Mammary epithelial cell (primary cell): Measurements from ENCODE around the gene RNF208.

Experiments used
- EZH2 ChIP-seq: IDR thresholded peaks from 2 replicates; pipeline ENCODE4 v1.6.1; 2012; ENCODE audit warnings: low read length, inconsistent platforms, borderline replicate concordance
- TF ChIP-seq, protein P1 (sequence below), 2 donors: IDR thresholded peaks in 1 of 2; conservative IDR thresholded peaks in 1 of 2; 2 replicates each; pipeline ENCODE4 v1.5.1; 2011 to 2012; ENCODE audit warnings: inconsistent platforms in 2 of 2, low read length in 2 of 2, mild to moderate bottlenecking in 2 of 2, control low read depth in 1 of 2, low read depth in 1 of 2; ENCODE audit not compliant: insufficient read depth in 1 of 2; ENCODE audit errors: extremely low read depth in 1 of 2

DNA sequence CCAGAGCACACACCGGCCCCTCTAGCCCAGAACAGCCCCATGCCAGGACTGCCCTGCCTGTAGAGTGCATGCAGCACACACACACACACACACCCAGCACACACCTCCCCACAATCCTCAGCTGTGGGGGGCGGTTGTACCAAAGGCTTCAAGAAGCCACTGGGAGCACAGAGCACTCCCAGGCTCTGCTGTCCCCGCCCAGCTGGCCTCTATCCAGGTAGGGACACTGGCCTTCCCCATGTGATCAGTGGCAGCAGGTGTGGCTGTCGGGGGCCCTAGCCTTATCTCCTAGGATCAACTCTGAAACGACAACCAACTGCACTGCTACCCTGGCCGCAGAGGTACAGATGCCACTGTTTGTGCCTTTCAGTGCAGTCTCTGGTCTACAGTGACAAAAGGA, 35.7 kb downstream of the RNF208 start:
- TF ChIP-seq, protein P1, sequence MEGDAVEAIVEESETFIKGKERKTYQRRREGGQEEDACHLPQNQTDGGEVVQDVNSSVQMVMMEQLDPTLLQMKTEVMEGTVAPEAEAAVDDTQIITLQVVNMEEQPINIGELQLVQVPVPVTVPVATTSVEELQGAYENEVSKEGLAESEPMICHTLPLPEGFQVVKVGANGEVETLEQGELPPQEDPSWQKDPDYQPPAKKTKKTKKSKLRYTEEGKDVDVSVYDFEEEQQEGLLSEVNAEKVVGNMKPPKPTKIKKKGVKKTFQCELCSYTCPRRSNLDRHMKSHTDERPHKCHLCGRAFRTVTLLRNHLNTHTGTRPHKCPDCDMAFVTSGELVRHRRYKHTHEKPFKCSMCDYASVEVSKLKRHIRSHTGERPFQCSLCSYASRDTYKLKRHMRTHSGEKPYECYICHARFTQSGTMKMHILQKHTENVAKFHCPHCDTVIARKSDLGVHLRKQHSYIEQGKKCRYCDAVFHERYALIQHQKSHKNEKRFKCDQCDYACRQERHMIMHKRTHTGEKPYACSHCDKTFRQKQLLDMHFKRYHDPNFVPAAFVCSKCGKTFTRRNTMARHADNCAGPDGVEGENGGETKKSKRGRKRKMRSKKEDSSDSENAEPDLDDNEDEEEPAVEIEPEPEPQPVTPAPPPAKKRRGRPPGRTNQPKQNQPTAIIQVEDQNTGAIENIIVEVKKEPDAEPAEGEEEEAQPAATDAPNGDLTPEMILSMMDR (conservative IDR thresholded peaks at IDR 0.05 in 1 of 2, IDR thresholded peaks at IDR 0.05 in 1 of 2; ENCODE audit: extremely low read depth in 1 of 2, insufficient read depth in 1 of 2, low read depth in 1 of 2, low read length in 2 of 2): no peak
- TF ChIP-seq EZH2: no peak
